ENCODE measurements around the gene RPAIN. TPM values are rescaled to one million over a fixed set of nuclear protein-coding genes. Genes with fewer than 3 reads are reported as not detected.

Gene RPAIN
- total and polyA plus RNA-seq, 12 donors = 22.6 to 47.0 (median 29.8) TPM

DNA sequence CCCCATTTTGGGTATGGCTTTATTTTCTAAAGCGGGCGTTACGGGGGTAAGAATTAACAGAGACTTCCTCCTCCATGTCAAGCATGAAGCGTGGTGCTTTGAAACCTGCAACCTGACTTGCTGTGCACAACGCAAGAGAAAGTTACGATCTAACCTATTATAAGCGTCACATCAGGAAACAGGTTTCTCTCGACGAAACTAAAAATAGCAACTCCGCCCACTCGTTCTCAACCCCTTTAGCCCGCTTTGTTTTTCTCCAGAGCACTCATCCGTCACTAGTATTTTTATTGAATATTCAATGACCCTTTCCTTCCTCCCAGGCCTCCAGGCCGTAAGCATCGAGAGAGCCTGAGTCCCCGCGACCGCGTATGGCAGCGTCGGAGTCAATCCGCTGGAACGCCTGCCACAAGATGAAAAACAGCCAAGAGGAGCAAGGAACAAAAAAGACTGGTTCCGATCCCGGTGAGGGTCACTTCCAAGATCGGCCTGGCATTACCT, 1.1 kb upstream of the RPAIN start:
- peaks cover 0 to 69% (median 10%) of the 10 kb centered on the region in 9 donors for H3K36me3 ChIP-seq
- ATAC-seq = peak in 5 of 8 donors; percentile 1 to 22 (median 1)
- no peaks in the 10 kb centered on the region for H3K27me3 ChIP-seq
- DNase-seq = peak in 1 of 2 donors; percentile 23
- WGBS, 2 donors = 0% methylated on average over 26 of the region's 26 CpGs
- intact Hi-C loops (cut with DNase I) = loop anchor here in 1 of 10 donors (2.0 kb wide), 1 partner anchor 68 kb away; the partner anchor contains the start of genes DERL2 and MIS12
- TF ChIP-seq, protein P1, sequence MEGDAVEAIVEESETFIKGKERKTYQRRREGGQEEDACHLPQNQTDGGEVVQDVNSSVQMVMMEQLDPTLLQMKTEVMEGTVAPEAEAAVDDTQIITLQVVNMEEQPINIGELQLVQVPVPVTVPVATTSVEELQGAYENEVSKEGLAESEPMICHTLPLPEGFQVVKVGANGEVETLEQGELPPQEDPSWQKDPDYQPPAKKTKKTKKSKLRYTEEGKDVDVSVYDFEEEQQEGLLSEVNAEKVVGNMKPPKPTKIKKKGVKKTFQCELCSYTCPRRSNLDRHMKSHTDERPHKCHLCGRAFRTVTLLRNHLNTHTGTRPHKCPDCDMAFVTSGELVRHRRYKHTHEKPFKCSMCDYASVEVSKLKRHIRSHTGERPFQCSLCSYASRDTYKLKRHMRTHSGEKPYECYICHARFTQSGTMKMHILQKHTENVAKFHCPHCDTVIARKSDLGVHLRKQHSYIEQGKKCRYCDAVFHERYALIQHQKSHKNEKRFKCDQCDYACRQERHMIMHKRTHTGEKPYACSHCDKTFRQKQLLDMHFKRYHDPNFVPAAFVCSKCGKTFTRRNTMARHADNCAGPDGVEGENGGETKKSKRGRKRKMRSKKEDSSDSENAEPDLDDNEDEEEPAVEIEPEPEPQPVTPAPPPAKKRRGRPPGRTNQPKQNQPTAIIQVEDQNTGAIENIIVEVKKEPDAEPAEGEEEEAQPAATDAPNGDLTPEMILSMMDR (IDR thresholded peaks at IDR 0.05) = no peak
- H3K4me1 ChIP-seq = peaks cover 4 to 43% (median 32%) of the 10 kb centered on the region in 9 donors
- no peaks in the 10 kb centered on the region for H3K9me3 ChIP-seq
- H3K27ac ChIP-seq = peak overlapping the region; percentile 70 to 91 (median 86)
- peak overlapping the region; percentile 62 to 95 (median 82) for H3K4me3 ChIP-seq

DNA sequence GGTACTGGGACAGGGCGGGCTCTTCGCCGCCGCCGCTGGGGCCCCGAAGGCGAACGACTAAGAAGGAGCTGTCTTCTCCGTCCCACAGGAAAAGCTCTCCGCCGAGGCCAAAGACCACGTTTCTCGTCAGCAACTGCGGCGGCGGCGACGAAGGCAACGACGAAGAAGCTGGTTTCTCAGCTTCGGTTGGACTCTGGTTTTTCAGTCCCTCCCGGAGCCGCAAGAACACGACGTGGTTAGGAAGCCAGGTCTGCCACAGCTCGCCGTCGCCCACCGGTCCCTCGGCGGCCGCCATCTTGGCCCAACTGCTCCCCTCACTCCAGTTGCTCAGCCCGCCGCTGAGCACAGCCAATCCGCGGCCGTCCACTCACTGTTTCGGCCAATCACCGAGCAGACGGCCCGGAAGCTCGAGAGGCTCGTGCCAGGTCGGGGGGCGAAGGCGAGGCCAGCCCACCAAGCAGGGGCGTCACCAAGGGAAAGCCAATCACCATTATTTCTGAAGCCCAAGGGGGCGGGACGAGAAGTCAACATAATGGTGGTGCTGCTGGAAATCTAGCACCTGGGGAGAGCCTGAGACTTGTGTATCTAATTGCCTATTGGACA, 525 bp upstream of the RPAIN start, which contains the start of gene NUP88:
Gene NUP88 (minus strand): TSS at position 307 of the 603 bp plus-strand sequence. CDS start 12 bp downstream, at position 295.
- peak; percentile 97 to 99 (median 99) for ATAC-seq
- Histone ChIP-seq H3K4me3 (peak within 1 kb of the TSS; percentile 62 to 95 (median 84)), H3K9me3 (no peaks in the 10 kb centered on the region), H3K36me3 (peaks cover 0 to 69% (median 10%) of the 10 kb centered on the region in 9 donors), H3K4me1 (peaks cover 4 to 38% (median 32%) of the 10 kb centered on the region in 9 donors), H3K27me3 (no peaks in the 10 kb centered on the region), H3K27ac (peak within 1 kb of the TSS; percentile 70 to 91 (median 86))
- TF ChIP-seq, protein P1 (IDR thresholded peaks at IDR 0.05) = no peak
- DNase-seq = peak; percentile 94 to 95
- WGBS, 2 donors = 0% methylated on average over 49 of the region's 49 CpGs
- intact Hi-C loops (cut with DNase I) = loop anchor here in 1 of 10 donors (2.0 kb wide), 1 partner anchor 67 kb away; the partner anchor contains the start of genes DERL2 and MIS12

DNA sequence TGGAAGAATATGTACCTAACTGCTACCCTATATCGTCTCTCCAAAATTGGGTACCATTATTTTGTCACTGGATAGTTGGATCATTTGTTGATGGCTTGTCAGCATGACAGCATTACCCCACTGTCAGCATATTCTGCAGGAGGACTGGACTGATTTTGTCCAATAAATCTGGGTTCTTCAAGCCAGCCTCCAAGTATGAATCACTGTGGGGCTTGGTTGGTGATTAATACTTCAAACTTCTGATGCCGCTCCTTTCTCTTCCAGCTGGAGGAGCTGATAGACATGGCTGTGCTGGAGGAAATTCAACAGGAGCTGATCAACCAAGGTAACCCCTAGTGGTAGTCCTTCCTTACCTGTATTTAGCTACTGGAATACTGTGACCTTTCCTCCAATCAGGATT, 2.5 kb downstream of the RPAIN start:
- TF ChIP-seq, protein P1 (IDR thresholded peaks at IDR 0.05) = no peak
- Histone ChIP-seq H3K27me3 (no peaks in the 10 kb centered on the region), H3K4me3 (no peak overlapping the region), H3K4me1 (peaks cover 4 to 30% (median 23%) of the 10 kb centered on the region in 9 donors), H3K36me3 (peaks cover 0 to 69% (median 30%) of the 10 kb centered on the region in 9 donors), H3K9me3 (no peaks in the 10 kb centered on the region), H3K27ac (no peak overlapping the region)
- DNase-seq (no peak), ATAC-seq (no peak)
- WGBS, 2 donors = 97% methylated on average over 2 of the region's 2 CpGs
- intact Hi-C loops (cut with DNase I) = no loop called here

DNA sequence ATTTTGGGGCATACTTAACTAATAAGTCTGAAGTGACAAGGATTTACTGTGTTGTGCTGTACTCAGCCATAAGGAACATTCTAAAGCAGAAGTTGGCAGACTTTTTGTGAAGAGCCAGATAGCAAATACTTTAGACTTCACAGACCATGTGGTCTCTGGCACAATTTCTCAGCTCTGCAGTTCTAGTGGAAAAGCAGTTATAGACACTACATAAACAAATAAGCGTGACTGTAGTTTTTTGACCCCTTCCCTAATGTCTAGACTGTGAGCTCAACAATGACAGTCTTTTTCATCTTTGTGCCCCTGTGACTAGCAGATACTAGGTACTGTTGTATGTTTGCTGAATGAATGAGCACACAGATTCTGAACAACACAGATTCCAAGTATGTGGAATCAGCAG, 4.9 kb downstream of the RPAIN start:
- H3K4me3 ChIP-seq = no peak overlapping the region
- WGBS, 2 donors = 87 to 91% methylated on average over 1 of the region's 1 CpG
- peaks cover 0 to 88% (median 44%) of the 10 kb centered on the region in 9 donors for H3K36me3 ChIP-seq
- DNase-seq (no peak), ATAC-seq (no peak)
- intact Hi-C loops (cut with DNase I) = no loop called here
- no peak overlapping the region for H3K27ac ChIP-seq
- H3K27me3 ChIP-seq = no peaks in the 10 kb centered on the region
- TF ChIP-seq, protein P1 (IDR thresholded peaks at IDR 0.05) = no peak
- H3K4me1 ChIP-seq = peaks cover 0 to 18% (median 12%) of the 10 kb centered on the region in 9 donors
- H3K9me3 ChIP-seq = no peaks in the 10 kb centered on the region
